ENCODE results near the gene KRTAP27-1.

GRCh38 chr21:30345014-30345413, 7.5 kb upstream of the KRTAP27-1 start:
- TF ChIP-seq CTCF (IDR thresholded peaks at IDR 0.05), result no peak
- no peak for TF ChIP-seq POLR2A (IDR thresholded peaks at IDR 0.05)
